Measurements from ENCODE around the gene CABLES2.
A peak's percentile ranks its signal among the peaks of the same experiment; 100 is the strongest.

The CABLES2 gene

DNA sequence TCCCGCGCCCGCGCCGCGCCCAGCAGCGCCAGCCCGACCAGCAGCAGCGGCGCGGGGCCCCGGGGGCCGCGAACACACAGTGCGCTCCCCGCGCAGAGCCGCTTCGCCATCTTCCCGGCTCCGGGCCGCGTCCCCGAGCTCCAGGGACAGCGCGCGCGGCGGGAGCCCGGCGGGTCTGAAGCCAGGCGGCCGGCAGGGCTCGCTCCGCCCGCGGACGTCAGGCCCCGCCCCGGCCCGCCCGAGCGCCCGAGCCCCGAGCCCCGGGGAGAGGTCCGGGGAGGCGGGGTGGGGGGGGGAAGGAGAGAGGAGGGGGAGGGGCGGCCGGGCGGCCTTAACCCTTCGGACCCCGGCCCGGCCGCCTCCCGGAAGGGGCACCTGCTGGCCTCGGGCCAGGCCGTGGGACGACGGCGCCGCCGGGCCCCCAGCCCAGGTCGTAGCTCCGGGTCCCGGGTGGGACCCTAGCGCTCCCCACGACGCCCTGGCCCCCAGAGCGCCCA lies 39.9 kb downstream of the CABLES2 start, which contains the start of gene LAMA5:
TSS of gene LAMA5 (minus strand) at position 177 of the 497 bp plus-strand sequence. CDS start at position 110, 67 bp downstream.
- DNase-seq (ENCODE audit: low spot score), result no peak
- peak within 1 kb of the TSS; percentile 94 to 95 for H3K27ac ChIP-seq
- H3K4me3 ChIP-seq, result peak within 1 kb of the TSS; percentile 85
- TF ChIP-seq, protein P1, sequence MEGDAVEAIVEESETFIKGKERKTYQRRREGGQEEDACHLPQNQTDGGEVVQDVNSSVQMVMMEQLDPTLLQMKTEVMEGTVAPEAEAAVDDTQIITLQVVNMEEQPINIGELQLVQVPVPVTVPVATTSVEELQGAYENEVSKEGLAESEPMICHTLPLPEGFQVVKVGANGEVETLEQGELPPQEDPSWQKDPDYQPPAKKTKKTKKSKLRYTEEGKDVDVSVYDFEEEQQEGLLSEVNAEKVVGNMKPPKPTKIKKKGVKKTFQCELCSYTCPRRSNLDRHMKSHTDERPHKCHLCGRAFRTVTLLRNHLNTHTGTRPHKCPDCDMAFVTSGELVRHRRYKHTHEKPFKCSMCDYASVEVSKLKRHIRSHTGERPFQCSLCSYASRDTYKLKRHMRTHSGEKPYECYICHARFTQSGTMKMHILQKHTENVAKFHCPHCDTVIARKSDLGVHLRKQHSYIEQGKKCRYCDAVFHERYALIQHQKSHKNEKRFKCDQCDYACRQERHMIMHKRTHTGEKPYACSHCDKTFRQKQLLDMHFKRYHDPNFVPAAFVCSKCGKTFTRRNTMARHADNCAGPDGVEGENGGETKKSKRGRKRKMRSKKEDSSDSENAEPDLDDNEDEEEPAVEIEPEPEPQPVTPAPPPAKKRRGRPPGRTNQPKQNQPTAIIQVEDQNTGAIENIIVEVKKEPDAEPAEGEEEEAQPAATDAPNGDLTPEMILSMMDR (IDR thresholded peaks at IDR 0.05), result no peak

DNA sequence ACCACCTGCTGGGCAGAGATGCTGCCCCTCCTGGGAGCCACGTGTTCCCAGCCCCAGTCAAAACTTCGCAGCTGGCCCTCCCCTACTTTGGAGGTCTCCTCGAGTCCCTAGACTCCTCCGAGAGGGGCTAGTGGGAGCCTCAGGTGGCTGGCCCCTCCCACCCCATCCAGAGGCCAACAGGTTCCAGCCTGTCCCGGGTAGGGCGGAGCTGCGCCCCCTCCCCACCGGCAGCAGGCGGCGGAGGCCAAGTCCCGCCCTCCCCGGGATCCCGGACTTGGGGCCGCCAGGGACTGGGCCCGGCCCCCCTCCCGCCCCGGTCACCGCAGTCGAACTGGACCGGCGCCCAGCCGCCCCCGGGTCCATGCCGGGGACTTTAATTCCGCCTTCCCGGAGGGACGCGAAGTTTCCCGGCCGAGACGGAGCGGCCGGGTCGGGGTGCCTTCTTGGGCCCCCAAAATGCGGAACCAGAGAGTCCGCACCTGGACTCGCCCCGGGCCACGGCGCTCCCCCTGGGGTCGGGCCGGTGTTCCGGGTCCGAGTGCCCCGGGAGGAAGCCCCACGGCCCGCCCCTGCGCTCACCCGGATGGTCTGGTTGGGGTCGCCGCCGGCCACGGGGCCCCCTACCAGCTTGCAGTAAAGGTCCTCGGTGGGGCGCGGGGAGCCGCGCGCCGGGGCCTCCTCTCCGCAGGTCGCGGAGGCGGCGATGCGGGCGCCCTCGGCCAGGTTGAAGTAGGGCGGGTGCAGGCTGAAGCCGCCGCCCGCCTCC lies 40.5 kb downstream of the CABLES2 start:
- peak overlapping the region; percentile 94 to 95 for H3K27ac ChIP-seq
- H3K4me3 ChIP-seq, result peak overlapping the region; percentile 85
- no peak for DNase-seq (ENCODE audit: low spot score)
- TF ChIP-seq, protein P1 (IDR thresholded peaks at IDR 0.05), result no peak

DNA sequence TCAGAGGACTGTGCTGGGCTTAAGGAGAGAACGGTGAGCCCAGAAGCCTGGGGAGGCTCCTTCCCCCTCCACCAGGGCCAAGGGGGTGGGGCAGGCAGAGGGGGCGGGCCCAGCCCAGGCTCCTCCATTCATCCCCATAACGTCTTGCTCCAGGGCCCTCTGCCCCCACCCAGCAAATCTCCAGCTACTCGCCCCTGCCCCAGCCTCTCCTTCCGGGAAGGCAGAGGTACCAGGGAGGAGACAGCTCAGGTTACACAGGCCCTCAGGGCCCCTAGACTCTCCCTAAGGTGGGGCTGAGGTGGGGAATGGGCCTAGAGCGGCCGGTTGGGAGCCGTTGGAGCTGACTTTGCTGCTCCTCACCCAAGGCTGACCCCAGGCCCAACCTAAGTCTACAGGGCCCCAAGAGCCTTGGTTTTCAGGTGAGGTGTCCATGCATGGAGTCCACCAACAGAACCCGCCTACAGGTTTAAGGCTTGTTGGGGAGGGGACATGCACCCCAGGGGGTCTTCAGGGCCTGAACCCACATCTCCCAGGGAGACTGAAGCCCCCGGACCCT lies 41.2 kb downstream of the CABLES2 start:
- TF ChIP-seq, protein P1 (IDR thresholded peaks at IDR 0.05), result no peak
- Histone ChIP-seq H3K27ac (peak overlapping the region; percentile 94 to 95), H3K4me3 (peak overlapping the region; percentile 85)
- DNase-seq (ENCODE audit: low spot score), result no peak

DNA sequence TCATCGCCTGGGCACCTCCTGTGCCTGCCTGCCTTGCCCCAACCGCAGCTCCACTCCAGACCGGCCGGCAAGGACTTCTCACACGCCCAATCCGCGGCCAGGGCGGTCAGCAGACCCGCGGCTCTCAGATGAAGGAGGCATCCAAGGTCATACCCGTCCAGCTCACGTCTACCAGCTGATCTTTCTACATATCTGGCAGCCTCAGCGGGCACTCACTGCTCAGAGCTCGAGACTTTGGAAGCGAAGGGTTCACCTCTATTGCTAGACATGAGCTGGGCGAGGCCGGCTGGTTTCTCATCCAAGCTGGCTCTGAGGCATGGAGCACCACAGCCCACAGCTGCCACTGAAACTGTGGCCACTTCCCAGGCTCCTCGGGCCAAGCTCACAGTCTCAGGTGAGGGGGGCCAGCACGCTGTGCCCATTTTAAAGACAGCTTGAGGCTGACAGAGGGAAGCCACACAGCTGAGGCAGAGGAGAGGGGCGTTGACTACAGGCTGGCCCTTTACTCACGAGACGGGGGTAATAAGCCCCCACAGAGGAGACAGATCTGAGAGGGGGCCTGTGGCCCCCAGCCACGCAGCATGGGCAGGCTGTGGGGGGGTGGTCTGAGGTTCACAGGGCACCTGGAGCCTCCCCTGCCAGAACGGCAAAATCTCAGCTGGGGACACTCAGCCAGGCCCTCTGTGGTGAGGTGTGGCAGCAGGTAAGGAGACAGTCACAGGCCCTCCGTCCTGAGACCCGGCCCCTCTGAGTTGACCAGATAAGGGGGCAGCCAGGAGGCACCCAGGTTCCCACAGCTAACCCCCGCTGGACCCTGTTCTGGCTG lies 42.0 kb downstream of the CABLES2 start:
- H3K4me3 ChIP-seq, result peak overlapping the region; percentile 85
- TF ChIP-seq, protein P1 (IDR thresholded peaks at IDR 0.05), result no peak
- peak; percentile 88 for DNase-seq (ENCODE audit: low spot score)
- peak overlapping the region; percentile 94 to 95 for H3K27ac ChIP-seq

DNA sequence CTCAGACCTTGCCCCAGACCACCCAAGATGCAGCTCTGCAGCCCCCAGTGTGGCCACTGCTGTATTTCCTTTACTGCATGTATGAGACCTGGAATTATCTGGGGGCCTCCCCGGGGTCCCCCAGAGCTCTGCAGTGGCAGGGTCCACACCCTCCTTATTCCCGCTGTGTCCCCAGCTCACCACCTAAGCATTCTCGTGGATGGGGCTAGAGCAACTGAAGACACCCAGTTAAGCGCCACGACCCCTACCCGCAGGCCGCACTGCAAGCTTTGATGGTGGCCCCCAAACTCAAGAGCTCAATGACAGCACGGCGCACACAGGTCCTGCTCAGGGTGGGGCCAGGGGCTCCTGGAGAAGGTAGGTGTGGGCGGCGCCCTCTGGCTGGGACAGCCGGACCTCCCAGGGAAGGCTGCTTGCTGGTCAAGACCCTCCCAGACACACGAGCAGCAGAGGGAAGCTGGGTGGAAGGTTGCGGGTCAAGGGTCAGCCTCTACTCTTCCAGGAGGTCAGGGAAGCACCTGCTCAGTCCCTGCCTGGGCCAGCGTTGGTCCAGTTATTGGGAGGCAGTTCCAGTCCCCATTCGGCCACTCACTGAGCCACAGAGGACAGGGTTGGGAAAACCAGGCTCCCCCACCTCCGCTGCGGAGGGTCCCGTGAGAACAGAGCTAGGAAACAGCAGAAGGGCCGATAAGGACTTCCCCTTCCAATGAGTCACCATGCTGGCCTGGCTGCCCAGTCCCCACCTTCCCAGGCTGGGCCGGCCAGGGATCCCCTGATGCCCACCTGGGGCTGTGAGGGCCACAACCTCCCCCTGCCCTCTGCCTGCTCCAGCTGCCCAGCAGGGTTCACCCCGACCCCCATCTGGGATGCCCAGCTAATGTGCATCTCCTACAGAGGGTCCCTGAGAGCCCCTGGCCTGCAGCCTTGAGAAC lies 42.9 kb downstream of the CABLES2 start:
- TF ChIP-seq, protein P1 (IDR thresholded peaks at IDR 0.05), result no peak
- peak overlapping the region; percentile 85 for H3K4me3 ChIP-seq
- DNase-seq (ENCODE audit: low spot score), result peak; percentile 78
- peak overlapping the region; percentile 94 to 95 for H3K27ac ChIP-seq

Measured in coronary artery (tissue), 2 donors.